Testis (tissue), 3 donors: Measurements from ENCODE around the gene MEGF8. TPM values are rescaled to one million over a fixed set of nuclear protein-coding genes. Genes with fewer than 3 reads are reported as not detected.

Source experiments
- DNase-seq: peaks from one replicate; pipeline ENCODE4 v3.0.0-alpha.2; 2019
- H3K27ac ChIP-seq, 2 donors: fragments of 200-600 bp; sonication (generic); one replicate each; pipeline ENCODE4 v1.5.1; 2019
- H3K27me3 ChIP-seq: fragments of 200-600 bp; sonication (generic); one replicate; pipeline ENCODE4 v1.5.1; 2019
- H3K36me3 ChIP-seq: fragments of 200-600 bp; sonication (generic); one replicate; pipeline ENCODE4 v1.5.1; 2017; ENCODE audit warnings: low read depth; ENCODE audit errors: missing control alignments
- H3K4me1 ChIP-seq: fragments of 200-600 bp; sonication (generic); one replicate; pipeline ENCODE4 v1.5.1; 2019
- H3K4me3 ChIP-seq, 2 donors: fragments of 200-600 bp; sonication (generic); one replicate each; pipeline ENCODE4 v1.5.1; 2017 to 2019
- H3K9me3 ChIP-seq: fragments of 200-600 bp; sonication (generic); one replicate; pipeline ENCODE4 v1.5.1; 2017
- POLR2A ChIP-seq: fragments of 450-650 bp; IDR thresholded peaks from one replicate; pipeline ENCODE4 v1.6.1; 2017; ENCODE audit warnings: antibody characterized with exemption, mild to moderate bottlenecking, moderate library complexity
- WGBS, 2 donors: methylation state at CpG; one replicate each; pipeline ENCODE4 v1.1.5; 2018; 5-methylcytosine and 5-hydroxymethylcytosine counted together
- intact Hi-C: fragments of 100-400 bp; cut with DNase I; formaldehyde crosslinking; loops from one replicate; pipeline ENCODE4 v1.15.1; 2023; ENCODE audit warnings: low total_unique reads
- polyA plus RNA-seq: library from polyadenylated mRNA; stranded (reverse); fragments of 350-450 nt; fragmentation: Illumina TruSeq; extraction: RNeasy Lipid Tissue Mini Kit (QIAGEN cat#74804); gene quantifications from one replicate; pipeline ENCODE4 v1.2.3, GENCODE V29; 2014; ENCODE audit warnings: low read depth, low replicate concordance; ENCODE audit not compliant: insufficient read depth
- total RNA-seq, 2 donors: library from RNA; depleted of rRNA; stranded (reverse); fragments of >200 nt; gene quantifications; one replicate each; pipeline ENCODE4 v1.2.3, GENCODE V29; 2016
- TF ChIP-seq, protein P1 (sequence below), 3 experiments: fragments of 450-650 bp in 2 of 3; fragments of 200-600 bp in 1 of 3; sonication (generic) in 1 of 3; IDR thresholded peaks; one replicate each; pipeline ENCODE4 v1.5.1; 2016 to 2019; ENCODE audit warnings: antibody characterized with exemption in 3 of 3, mild to moderate bottlenecking in 2 of 3, moderate library complexity in 1 of 3

The MEGF8 gene
- total and polyA plus RNA-seq, 3 donors from 2014 or later = 18.8 to 27.3 (median 26.9) TPM

DNA sequence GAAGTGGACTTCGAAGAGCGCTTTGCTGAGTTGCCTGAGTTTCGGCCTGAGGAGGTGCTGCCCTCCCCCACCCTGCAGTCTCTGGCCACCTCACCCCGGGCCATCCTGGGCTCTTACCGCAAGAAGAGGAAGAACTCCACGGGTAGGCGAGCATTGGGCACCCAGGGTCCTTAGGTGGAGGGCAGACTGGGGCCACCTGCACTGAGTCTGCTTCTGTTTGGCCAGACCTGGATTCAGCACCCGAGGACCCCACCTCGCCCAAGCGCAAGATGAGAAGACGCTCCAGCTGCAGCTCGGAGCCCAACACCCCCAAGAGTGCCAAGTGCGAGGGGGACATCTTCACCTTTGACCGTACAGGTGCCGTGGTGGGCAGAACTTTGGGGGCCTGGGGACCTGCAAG is 31.5 kb upstream of the MEGF8 start:
- H3K27ac ChIP-seq = no peak overlapping the region
- no peaks in the 10 kb centered on the region for H3K27me3 ChIP-seq
- 89 to 92% methylated on average over 7 to 15 of the region's 15 CpGs for WGBS, 2 donors
- no peak for DNase-seq
- TF ChIP-seq, protein P1, sequence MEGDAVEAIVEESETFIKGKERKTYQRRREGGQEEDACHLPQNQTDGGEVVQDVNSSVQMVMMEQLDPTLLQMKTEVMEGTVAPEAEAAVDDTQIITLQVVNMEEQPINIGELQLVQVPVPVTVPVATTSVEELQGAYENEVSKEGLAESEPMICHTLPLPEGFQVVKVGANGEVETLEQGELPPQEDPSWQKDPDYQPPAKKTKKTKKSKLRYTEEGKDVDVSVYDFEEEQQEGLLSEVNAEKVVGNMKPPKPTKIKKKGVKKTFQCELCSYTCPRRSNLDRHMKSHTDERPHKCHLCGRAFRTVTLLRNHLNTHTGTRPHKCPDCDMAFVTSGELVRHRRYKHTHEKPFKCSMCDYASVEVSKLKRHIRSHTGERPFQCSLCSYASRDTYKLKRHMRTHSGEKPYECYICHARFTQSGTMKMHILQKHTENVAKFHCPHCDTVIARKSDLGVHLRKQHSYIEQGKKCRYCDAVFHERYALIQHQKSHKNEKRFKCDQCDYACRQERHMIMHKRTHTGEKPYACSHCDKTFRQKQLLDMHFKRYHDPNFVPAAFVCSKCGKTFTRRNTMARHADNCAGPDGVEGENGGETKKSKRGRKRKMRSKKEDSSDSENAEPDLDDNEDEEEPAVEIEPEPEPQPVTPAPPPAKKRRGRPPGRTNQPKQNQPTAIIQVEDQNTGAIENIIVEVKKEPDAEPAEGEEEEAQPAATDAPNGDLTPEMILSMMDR (IDR thresholded peaks at IDR 0.05) = no peak
- no peak for TF ChIP-seq POLR2A
- H3K4me1 ChIP-seq = no peaks in the 10 kb centered on the region
- no peak overlapping the region for H3K4me3 ChIP-seq
- intact Hi-C loops = loop anchor here (5.0 kb wide), 1 partner anchor 47 kb away; no protein-coding TSS in a partner anchor
- H3K36me3 ChIP-seq = no peaks in the 10 kb centered on the region
- H3K9me3 ChIP-seq = no peaks in the 10 kb centered on the region

DNA sequence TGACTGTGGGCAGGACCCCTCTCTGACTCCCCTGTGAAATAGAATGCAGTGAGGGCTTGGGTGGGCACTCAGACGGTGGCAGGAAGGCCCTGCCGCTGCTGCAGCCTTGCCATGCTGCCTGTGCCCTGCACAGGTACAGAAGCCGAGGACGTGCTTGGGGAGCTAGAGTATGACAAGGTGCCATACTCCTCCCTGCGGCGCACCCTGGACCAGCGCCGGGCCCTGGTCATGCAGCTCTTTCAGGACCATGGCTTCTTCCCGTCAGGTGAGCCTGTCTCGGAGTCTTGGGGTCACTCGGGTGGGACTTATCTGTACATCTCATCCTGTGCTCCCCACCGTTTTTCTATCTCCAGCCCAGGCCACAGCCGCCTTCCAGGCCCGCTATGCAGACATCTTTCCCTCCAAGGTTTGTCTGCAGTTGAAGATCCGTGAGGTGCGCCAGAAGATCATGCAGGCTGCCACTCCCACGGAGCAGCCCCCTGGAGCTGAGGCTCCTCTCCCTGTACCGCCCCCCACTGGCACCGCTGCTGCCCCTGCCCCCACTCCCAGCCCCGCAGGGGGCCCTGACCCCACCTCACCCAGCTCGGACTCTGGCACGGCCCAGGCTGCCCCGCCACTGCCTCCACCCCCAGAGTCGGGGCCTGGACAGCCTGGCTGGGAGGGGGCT is 30.8 kb upstream of the MEGF8 start:
- Histone ChIP-seq H3K36me3 (no peaks in the 10 kb centered on the region), H3K27ac (no peak overlapping the region), H3K4me1 (no peaks in the 10 kb centered on the region), H3K4me3 (no peak overlapping the region), H3K9me3 (no peaks in the 10 kb centered on the region), H3K27me3 (no peaks in the 10 kb centered on the region)
- intact Hi-C loops = loop anchor here (5.0 kb wide), 1 partner anchor 47 kb away; no protein-coding TSS in a partner anchor
- TF ChIP-seq POLR2A = no peak
- TF ChIP-seq, protein P1 (IDR thresholded peaks at IDR 0.05) = no peak
- WGBS, 2 donors = 73 to 91% methylated on average over 7 to 24 of the region's 24 CpGs
- no peak for DNase-seq

DNA sequence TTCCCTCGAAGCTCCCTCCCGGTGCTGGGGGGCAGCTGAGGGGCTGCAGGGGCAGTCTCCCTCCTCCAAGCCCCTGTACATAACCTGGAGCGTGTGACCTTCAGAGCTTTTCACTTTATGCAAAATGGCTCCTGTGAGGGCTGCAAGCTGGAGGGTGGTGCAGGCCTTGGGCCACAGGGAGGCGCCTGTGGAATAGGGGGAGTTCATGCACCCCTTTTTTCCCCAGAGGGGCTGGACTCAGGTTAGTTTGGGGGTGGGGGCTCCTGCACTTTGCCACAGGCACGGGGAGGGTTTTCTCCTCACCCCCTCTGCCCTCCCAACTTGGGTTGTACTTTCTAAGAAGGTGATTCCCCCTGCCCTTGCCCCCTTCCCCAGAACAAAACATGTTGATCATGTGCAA is 30.1 kb upstream of the MEGF8 start:
- Histone ChIP-seq H3K36me3 (no peaks in the 10 kb centered on the region), H3K4me3 (no peak overlapping the region), H3K9me3 (no peaks in the 10 kb centered on the region), H3K4me1 (no peaks in the 10 kb centered on the region), H3K27me3 (no peaks in the 10 kb centered on the region), H3K27ac (no peak overlapping the region)
- intact Hi-C loops = no loop called here
- WGBS, 2 donors = 72 to 92% methylated on average over 2 to 5 of the region's 5 CpGs
- no peak for TF ChIP-seq POLR2A
- TF ChIP-seq, protein P1 (IDR thresholded peaks at IDR 0.05) = no peak
- DNase-seq = no peak

DNA sequence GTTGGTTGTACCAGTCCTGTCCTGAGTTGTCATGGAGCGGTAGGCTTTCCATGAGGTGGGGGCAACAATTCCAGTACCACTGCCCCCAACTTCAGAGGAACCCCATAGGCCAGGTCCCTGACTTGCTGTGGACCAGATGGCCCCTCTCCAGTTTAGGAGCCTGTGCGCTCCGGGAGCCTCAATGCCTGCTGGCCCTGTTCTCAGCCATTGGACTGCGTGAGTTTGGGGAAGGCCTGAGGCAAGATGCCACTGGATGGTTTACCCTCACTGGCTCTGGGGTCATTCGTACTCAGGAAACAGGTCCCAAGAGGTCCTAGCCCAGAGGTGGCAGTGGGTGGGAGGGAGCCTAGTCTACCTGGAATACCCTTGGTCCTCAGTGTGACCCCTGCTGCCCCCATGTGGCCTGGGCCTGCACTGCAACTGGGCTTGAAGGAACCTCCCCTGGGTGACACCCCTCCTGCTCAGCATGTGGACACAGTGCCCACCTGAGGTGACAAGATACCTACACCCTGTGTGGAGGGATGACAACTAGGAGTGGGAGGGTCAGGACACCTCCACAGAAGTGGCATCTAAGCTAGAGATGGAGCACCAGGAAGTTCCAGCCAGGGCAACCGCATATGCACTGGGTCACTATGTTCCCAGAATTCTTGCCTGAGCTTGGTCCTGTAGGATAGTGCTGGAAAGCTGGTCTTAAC is 29.5 kb upstream of the MEGF8 start:
- no peaks in the 10 kb centered on the region for H3K27me3 ChIP-seq
- no peaks in the 10 kb centered on the region for H3K4me1 ChIP-seq
- no peaks in the 10 kb centered on the region for H3K9me3 ChIP-seq
- no peak for TF ChIP-seq POLR2A
- TF ChIP-seq, protein P1 (IDR thresholded peaks at IDR 0.05) = peak; percentile 82 to 92 (median 89)
- H3K36me3 ChIP-seq = no peaks in the 10 kb centered on the region
- DNase-seq = peak; percentile 93
- no peak overlapping the region for H3K27ac ChIP-seq
- intact Hi-C loops = no loop called here
- H3K4me3 ChIP-seq = no peak overlapping the region
- 81 to 97% methylated on average over 6 of the region's 6 CpGs for WGBS, 2 donors
